NCI-H2196 treated with DMSO at 0.1 percent for 48 hours (cell line): Measurements from ENCODE around the gene ADRA2A.

ENCODE experiments used
- DNase-seq: peaks from one replicate; lab custom pipeline; 2025; ENCODE audit not compliant: unreplicated experiment; lab: John Stamatoyannopoulos, UW

Gene ADRA2A

GRCh38 chr10:111076682-111077478 is at the start of gene ADRA2A:
Gene ADRA2A (plus strand): TSS chr10:111077029. CDS start chr10:111077997, 968 bp downstream.
- DNase-seq = peak; percentile 5

DNA sequence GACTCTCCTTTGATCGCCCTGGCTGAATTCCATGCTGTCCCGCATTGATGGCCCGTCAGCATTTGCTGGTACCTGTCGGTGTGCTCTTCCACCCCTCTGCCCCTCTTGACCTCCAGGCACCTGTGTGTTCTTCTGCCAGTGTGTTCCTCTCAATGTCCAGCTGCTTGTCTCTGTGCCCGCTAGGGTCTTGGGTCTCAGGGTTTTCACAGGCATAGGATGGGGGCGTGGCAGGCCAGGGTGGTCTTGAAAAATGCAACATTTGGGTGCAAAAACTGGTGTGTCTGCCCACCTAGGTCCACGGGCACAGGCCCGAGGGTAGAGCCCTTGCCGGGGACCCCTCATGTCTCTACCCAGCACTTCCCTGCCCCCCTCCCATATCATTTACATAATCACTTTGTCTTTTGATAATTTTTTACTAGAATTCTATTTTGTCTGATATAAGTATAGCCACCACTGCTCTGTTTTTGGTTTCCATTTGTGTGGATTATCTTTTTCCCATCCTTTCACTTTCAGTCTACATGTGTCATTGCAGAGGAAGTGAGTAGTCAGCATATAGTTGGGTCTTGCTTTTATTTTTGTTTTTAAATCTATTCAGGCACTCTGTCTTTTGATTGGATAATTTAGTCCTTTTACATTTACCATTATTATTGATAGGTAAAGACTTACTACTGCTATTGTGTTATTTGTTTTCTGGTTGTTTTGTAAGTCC is 46.6 kb upstream of the ADRA2A start:
- no peak for DNase-seq

GRCh38 chr10:111034598-111035310 is 42.1 kb upstream of the ADRA2A start:
- DNase-seq = no peak

GRCh38 chr10:111035542-111035941 is 41.3 kb upstream of the ADRA2A start:
- DNase-seq = no peak

DNA sequence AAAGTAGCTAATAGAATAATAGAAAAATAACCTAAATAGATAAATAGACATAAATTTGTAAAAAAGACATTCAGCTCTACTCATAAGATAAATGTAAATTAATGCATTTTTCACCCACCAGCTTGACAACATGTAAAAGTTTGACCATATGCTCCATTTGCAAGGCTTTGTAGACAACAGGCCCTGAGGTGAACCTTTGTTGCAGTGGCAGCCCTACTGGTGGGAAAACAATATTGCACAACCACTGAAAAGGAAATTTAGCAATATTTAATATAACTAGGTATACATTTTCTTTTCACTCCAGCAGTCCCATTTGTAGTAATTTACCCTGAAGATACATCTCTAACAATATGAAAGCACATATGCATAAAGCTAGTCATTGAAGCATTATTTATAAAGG is 39.0 kb upstream of the ADRA2A start:
- no peak for DNase-seq

DNA sequence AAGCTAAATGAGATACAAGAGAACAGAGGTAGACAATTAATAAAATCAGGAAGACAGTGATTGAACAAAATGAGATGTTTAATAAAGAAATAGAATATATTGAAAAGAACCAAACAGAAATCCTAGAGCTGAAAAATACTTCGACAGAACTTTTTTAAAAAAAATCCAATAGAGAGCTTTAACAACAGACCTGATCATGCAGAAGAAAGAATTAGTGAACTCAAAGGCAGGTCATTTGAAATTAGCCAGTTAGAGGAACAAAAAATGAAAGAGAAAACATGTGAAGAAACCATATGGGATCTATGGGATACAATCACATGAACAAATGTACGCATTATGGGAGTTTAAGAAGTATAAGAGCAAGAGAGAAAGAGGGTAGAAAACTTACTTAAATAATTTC is 37.3 kb upstream of the ADRA2A start:
- no peak for DNase-seq

GRCh38 chr10:111057006-111057405 is 19.8 kb upstream of the ADRA2A start:
- no peak for DNase-seq

DNA sequence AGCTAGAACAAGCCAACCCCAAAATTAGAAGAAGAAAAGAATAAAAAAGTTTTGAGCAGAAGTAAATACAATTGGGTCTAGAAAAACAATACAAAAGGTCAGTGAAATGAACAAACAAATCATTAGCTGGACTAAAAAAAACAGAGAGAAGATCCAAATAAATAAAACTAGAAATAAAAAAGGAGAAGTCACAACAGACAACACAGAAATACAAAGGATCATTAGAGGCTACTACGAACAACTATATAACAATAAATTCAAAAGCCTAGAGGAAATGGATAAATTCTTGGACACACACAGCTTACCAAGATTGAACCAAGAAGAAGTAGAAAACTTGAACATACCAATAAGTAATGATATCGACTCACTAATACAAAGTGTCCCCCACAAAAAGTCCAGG is 13.4 kb upstream of the ADRA2A start:
- DNase-seq = no peak

- no peak for DNase-seq
Observed at GRCh38 chr10:111072232-111072631, 4.6 kb upstream of the ADRA2A start.

GRCh38 chr10:111075577-111076185 is 1.1 kb upstream of the ADRA2A start:
- DNase-seq = no peak

DNA sequence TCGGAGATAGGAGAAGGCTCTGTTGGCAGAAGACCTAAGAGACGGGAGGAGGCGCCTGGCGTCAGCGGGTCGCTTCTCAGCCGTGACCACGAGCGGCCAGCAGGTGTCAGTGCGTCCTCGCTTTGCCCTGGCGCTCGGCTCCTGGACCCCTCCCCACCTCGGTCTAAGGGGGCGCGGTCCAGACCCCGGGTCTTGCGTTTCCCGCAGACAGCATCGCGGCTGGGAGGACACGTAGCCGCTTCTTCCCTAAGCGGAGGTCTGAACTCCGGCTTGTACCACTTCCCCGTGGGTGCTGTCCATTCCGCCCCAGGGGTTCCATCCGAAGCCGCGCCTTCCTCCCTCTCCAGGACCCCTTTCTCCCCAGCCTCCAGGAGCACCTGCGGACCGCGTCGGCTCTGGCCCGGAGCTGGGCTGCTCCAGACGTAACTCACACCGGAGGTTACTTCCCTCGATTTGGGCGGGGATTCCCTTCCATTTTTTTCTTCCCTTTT is 593 bp upstream of the ADRA2A start:
- DNase-seq = no peak

GRCh38 chr10:111077479-111077784 is 603 bp downstream of the ADRA2A start:
- no peak for DNase-seq

DNA sequence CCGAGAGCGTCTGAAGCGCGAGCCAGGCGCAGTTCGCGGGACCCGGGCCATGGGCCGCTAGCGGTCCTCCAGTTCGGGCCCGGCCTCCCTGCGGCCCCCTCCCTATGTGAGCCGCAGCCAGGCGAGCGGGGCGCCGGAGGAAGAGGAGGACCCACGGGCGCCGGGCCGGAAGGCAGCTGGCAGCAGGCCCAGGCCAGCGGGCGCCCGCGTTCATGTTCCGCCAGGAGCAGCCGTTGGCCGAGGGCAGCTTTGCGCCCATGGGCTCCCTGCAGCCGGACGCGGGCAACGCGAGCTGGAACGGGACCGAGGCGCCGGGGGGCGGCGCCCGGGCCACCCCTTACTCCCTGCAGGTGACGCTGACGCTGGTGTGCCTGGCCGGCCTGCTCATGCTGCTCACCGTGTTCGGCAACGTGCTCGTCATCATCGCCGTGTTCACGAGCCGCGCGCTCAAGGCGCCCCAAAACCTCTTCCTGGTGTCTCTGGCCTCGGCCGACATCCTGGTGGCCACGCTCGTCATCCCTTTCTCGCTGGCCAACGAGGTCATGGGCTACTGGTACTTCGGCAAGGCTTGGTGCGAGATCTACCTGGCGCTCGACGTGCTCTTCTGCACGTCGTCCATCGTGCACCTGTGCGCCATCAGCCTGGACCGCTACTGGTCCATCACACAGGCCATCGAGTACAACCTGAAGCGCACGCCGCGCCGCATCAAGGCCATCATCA is 1.1 kb downstream of the ADRA2A start:
- DNase-seq = no peak

DNA sequence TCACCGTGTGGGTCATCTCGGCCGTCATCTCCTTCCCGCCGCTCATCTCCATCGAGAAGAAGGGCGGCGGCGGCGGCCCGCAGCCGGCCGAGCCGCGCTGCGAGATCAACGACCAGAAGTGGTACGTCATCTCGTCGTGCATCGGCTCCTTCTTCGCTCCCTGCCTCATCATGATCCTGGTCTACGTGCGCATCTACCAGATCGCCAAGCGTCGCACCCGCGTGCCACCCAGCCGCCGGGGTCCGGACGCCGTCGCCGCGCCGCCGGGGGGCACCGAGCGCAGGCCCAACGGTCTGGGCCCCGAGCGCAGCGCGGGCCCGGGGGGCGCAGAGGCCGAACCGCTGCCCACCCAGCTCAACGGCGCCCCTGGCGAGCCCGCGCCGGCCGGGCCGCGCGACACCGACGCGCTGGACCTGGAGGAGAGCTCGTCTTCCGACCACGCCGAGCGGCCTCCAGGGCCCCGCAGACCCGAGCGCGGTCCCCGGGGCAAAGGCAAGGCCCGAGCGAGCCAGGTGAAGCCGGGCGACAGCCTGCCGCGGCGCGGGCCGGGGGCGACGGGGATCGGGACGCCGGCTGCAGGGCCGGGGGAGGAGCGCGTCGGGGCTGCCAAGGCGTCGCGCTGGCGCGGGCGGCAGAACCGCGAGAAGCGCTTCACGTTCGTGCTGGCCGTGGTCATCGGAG is 1.8 kb downstream of the ADRA2A start:
- DNase-seq = no peak

GRCh38 chr10:111079241-111079760 is 2.5 kb downstream of the ADRA2A start:
- no peak for DNase-seq

GRCh38 chr10:111079781-111080180 is 3.0 kb downstream of the ADRA2A start:
- DNase-seq = no peak

GRCh38 chr10:111080224-111080623 is 3.4 kb downstream of the ADRA2A start:
- DNase-seq = no peak

GRCh38 chr10:111081595-111081994 is 4.8 kb downstream of the ADRA2A start:
- DNase-seq = no peak

- no peak for DNase-seq
Observed at GRCh38 chr10:111082102-111082975, 5.5 kb downstream of the ADRA2A start.
